D721Med (cell line): ENCODE results near the gene LRRC46.

Source experiments
- DNase-seq: peaks from one replicate; pipeline ENCODE4 v3.0.0; 2011; ENCODE audit warnings: low spot score; ENCODE audit not compliant: insufficient read length
- FAIRE-seq: peaks from 2 replicates; lab custom pipeline; 2011; peaks lifted over from hg19 to GRCh38; lab: Jason Lieb, UNC
- CTCF ChIP-seq: IDR thresholded peaks from 2 replicates; pipeline ENCODE4 v1.5.1; 2012; ENCODE audit warnings: mild to moderate bottlenecking, control low read depth; ENCODE audit not compliant: insufficient read depth; ENCODE audit errors: missing control alignments

The LRRC46 gene

GRCh38 chr17:47797797-47798196, 33.7 kb upstream of the LRRC46 start:
- no peak for FAIRE-seq

GRCh38 chr17:47800686-47801085, 30.8 kb upstream of the LRRC46 start:
- DNase-seq (no peak), FAIRE-seq (no peak)
- TF ChIP-seq CTCF = no peak

More at GRCh38 chr17:47797797-47798196, 33.7 kb upstream of the LRRC46 start:
- no peak for DNase-seq
- TF ChIP-seq CTCF = no peak

GRCh38 chr17:47801176-47801765, 30.2 kb upstream of the LRRC46 start:
- TF ChIP-seq CTCF = no peak
- DNase-seq = no peak
- no peak for FAIRE-seq

- TF ChIP-seq CTCF = no peak
- DNase-seq = no peak
- FAIRE-seq = no peak
Observed at GRCh38 chr17:47801906-47802305, 29.6 kb upstream of the LRRC46 start.

- no peak for FAIRE-seq
- peak; percentile 75 for TF ChIP-seq CTCF
Observed at GRCh38 chr17:47802341-47803022, 29.0 kb upstream of the LRRC46 start.

GRCh38 chr17:47803201-47803600, 28.3 kb upstream of the LRRC46 start:
- DNase-seq (no peak), FAIRE-seq (no peak)
- no peak for TF ChIP-seq CTCF

More at GRCh38 chr17:47802341-47803022, 29.0 kb upstream of the LRRC46 start:
- peak; percentile 80 for DNase-seq

- no peak for FAIRE-seq
- no peak for DNase-seq
- no peak for TF ChIP-seq CTCF
Observed at GRCh38 chr17:47803751-47804150, 27.7 kb upstream of the LRRC46 start.
